ENCODE results near the gene SV2C.

DNA sequence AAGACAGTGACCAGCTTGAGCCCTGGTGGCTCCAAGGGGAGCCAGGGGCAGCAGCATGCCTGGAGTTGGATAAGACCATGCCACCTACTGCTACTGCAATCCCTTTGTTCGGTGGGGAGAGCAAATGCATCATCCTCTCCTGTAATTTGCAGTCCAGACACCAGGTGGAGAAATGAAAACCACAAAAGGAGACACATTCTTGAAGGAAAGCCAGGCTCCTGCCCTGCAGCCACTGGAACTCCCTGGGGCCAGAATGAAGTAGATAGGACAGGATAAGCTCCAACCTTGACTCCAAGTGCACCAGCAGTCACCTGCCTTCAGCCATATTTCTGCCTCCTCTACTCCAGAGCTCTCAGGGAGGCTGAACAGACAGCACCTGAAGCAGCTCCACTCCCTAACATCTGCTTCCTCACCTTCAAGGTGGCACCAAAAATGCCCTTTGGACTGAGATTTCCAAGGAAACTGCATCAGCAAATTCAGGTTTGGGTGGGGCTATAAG is 254.8 kb downstream of the SV2C start:
- TF ChIP-seq, protein P1, sequence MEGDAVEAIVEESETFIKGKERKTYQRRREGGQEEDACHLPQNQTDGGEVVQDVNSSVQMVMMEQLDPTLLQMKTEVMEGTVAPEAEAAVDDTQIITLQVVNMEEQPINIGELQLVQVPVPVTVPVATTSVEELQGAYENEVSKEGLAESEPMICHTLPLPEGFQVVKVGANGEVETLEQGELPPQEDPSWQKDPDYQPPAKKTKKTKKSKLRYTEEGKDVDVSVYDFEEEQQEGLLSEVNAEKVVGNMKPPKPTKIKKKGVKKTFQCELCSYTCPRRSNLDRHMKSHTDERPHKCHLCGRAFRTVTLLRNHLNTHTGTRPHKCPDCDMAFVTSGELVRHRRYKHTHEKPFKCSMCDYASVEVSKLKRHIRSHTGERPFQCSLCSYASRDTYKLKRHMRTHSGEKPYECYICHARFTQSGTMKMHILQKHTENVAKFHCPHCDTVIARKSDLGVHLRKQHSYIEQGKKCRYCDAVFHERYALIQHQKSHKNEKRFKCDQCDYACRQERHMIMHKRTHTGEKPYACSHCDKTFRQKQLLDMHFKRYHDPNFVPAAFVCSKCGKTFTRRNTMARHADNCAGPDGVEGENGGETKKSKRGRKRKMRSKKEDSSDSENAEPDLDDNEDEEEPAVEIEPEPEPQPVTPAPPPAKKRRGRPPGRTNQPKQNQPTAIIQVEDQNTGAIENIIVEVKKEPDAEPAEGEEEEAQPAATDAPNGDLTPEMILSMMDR (conservative IDR thresholded peaks at IDR 0.05; ENCODE audit: low read length) = peak; percentile 74
- no peak for TF ChIP-seq EZH2phosphoT487 (IDR thresholded peaks at IDR 0.05; ENCODE audit: borderline replicate concordance)

Measured in Loucy (cell line).